Activated naive CD8-positive, alpha-beta T cell (primary cell): Measurements from ENCODE around the gene LRCH4.

ENCODE experiments used
- H3K27ac Mint-ChIP-seq: one replicate; pipeline ENCODE4 v1.8.0; 2021; ENCODE audit warnings: mixed read lengths
- H3K27me3 Mint-ChIP-seq: one replicate; pipeline ENCODE4 v1.8.0; 2021; ENCODE audit warnings: mixed read lengths
- H3K36me3 Mint-ChIP-seq: one replicate; pipeline ENCODE4 v1.8.0; 2021; ENCODE audit warnings: mixed read lengths
- H3K4me1 Mint-ChIP-seq: one replicate; pipeline ENCODE4 v1.8.0; 2021; ENCODE audit warnings: low read depth, mixed read lengths
- H3K4me3 Mint-ChIP-seq: one replicate; pipeline ENCODE4 v1.8.0; 2021; ENCODE audit warnings: mild to moderate bottlenecking, mixed read lengths
- H3K9me3 Mint-ChIP-seq: one replicate; pipeline ENCODE4 v1.8.0; 2021; ENCODE audit warnings: low read depth, mixed read lengths

The LRCH4 gene

GRCh38 chr7:100591596-100591995 lies 5.7 kb upstream of the LRCH4 start:
- peaks cover 5% of the 10 kb centered on the region for H3K4me1 Mint-ChIP-seq

GRCh38 chr7:100590077-100590737 lies 4.3 kb upstream of the LRCH4 start:
- peaks cover 3% of the 10 kb centered on the region for H3K27me3 Mint-ChIP-seq
- H3K27ac Mint-ChIP-seq: no peak overlapping the region
- no peaks in the 10 kb centered on the region for H3K9me3 Mint-ChIP-seq
- H3K4me3 Mint-ChIP-seq: no peak overlapping the region
- H3K4me1 Mint-ChIP-seq: peaks cover 9% of the 10 kb centered on the region
- H3K36me3 Mint-ChIP-seq: no peaks in the 10 kb centered on the region

More at GRCh38 chr7:100591596-100591995, 5.7 kb upstream of the LRCH4 start:
- H3K4me3 Mint-ChIP-seq: no peak overlapping the region
- no peak overlapping the region for H3K27ac Mint-ChIP-seq
- H3K36me3 Mint-ChIP-seq: no peaks in the 10 kb centered on the region
- peaks cover 3% of the 10 kb centered on the region for H3K27me3 Mint-ChIP-seq
- no peaks in the 10 kb centered on the region for H3K9me3 Mint-ChIP-seq

- Mint-ChIP-seq H3K9me3 (no peaks in the 10 kb centered on the region), H3K4me1 (peaks cover 15% of the 10 kb centered on the region)
Measured at GRCh38 chr7:100589341-100589947, 3.5 kb upstream of the LRCH4 start.

GRCh38 chr7:100588438-100588837 lies 2.5 kb upstream of the LRCH4 start:
- Mint-ChIP-seq H3K9me3 (no peaks in the 10 kb centered on the region), H3K4me3 (peak overlapping the region; percentile 98), H3K36me3 (no peaks in the 10 kb centered on the region), H3K27me3 (peaks cover 3% of the 10 kb centered on the region), H3K27ac (no peak overlapping the region), H3K4me1 (peaks cover 24% of the 10 kb centered on the region)

More at GRCh38 chr7:100589341-100589947, 3.5 kb upstream of the LRCH4 start:
- peaks cover 3% of the 10 kb centered on the region for H3K27me3 Mint-ChIP-seq
- H3K36me3 Mint-ChIP-seq: no peaks in the 10 kb centered on the region
- H3K27ac Mint-ChIP-seq: no peak overlapping the region
- H3K4me3 Mint-ChIP-seq: no peak overlapping the region

GRCh38 chr7:100586266-100587025 lies 517 bp upstream of the LRCH4 start, which contains the start of gene FBXO24:
TSS of gene FBXO24 (plus strand) at chr7:100586328. CDS start at chr7:100586626, 298 bp downstream.
- Mint-ChIP-seq H3K27ac (peak within 1 kb of the TSS; percentile 90), H3K27me3 (peaks cover 3% of the 10 kb centered on the region), H3K4me3 (peak within 1 kb of the TSS; percentile 98), H3K36me3 (no peaks in the 10 kb centered on the region), H3K9me3 (no peaks in the 10 kb centered on the region), H3K4me1 (peaks cover 41% of the 10 kb centered on the region)

- peak overlapping the region; percentile 98 for H3K4me3 Mint-ChIP-seq
- H3K4me1 Mint-ChIP-seq: peaks cover 41% of the 10 kb centered on the region
- H3K9me3 Mint-ChIP-seq: no peaks in the 10 kb centered on the region
- peak overlapping the region; percentile 90 for H3K27ac Mint-ChIP-seq
- no peaks in the 10 kb centered on the region for H3K36me3 Mint-ChIP-seq
- no peaks in the 10 kb centered on the region for H3K27me3 Mint-ChIP-seq
Measured at GRCh38 chr7:100584683-100585510, 1.0 kb downstream of the LRCH4 start.

GRCh38 chr7:100584054-100584682 lies 1.8 kb downstream of the LRCH4 start:
- Mint-ChIP-seq H3K27ac (peak overlapping the region; percentile 95), H3K4me1 (peaks cover 41% of the 10 kb centered on the region), H3K4me3 (peak overlapping the region; percentile 98), H3K9me3 (no peaks in the 10 kb centered on the region), H3K27me3 (no peaks in the 10 kb centered on the region), H3K36me3 (peaks cover 2% of the 10 kb centered on the region)

GRCh38 chr7:100583132-100584053 lies 2.5 kb downstream of the LRCH4 start:
- H3K27me3 Mint-ChIP-seq: no peaks in the 10 kb centered on the region
- H3K9me3 Mint-ChIP-seq: no peaks in the 10 kb centered on the region
- peaks cover 44% of the 10 kb centered on the region for H3K4me1 Mint-ChIP-seq

GRCh38 chr7:100582650-100583049 lies 3.3 kb downstream of the LRCH4 start:
- peaks cover 40% of the 10 kb centered on the region for H3K4me1 Mint-ChIP-seq
- H3K36me3 Mint-ChIP-seq: peaks cover 2% of the 10 kb centered on the region
- no peaks in the 10 kb centered on the region for H3K9me3 Mint-ChIP-seq
- no peaks in the 10 kb centered on the region for H3K27me3 Mint-ChIP-seq
- H3K27ac Mint-ChIP-seq: peak overlapping the region; percentile 95
- H3K4me3 Mint-ChIP-seq: peak overlapping the region; percentile 98

More at GRCh38 chr7:100583132-100584053, 2.5 kb downstream of the LRCH4 start:
- peak overlapping the region; percentile 98 for H3K4me3 Mint-ChIP-seq
- H3K36me3 Mint-ChIP-seq: peaks cover 2% of the 10 kb centered on the region
- H3K27ac Mint-ChIP-seq: peak overlapping the region; percentile 95

GRCh38 chr7:100582041-100582579 lies 3.8 kb downstream of the LRCH4 start:
- Mint-ChIP-seq H3K9me3 (no peaks in the 10 kb centered on the region), H3K27me3 (no peaks in the 10 kb centered on the region), H3K36me3 (peaks cover 2% of the 10 kb centered on the region), H3K27ac (peak overlapping the region; percentile 95), H3K4me1 (peaks cover 40% of the 10 kb centered on the region), H3K4me3 (peak overlapping the region; percentile 98)

GRCh38 chr7:100580466-100581283 lies 5.3 kb downstream of the LRCH4 start:
- Mint-ChIP-seq H3K36me3 (peaks cover 2% of the 10 kb centered on the region), H3K9me3 (no peaks in the 10 kb centered on the region), H3K4me3 (no peak overlapping the region), H3K27ac (no peak overlapping the region), H3K4me1 (peaks cover 37% of the 10 kb centered on the region), H3K27me3 (no peaks in the 10 kb centered on the region)
